ENCODE data around the gene SALL4.
"Not testable (repeated sequence)": the region's sequence is repeated elsewhere in the genome, so short reads cannot be mapped to it uniquely, and the experiment has no call there.

SALL4 gene

GRCh38 chr20:51758978-51759544 is 43.3 kb downstream of the SALL4 start:
- ATAC-seq, result no peak
- TF ChIP-seq PATZ1 (CRISPR knock-in tag; IDR thresholded peaks at IDR 0.05; ENCODE audit: borderline replicate concordance), result no peak

- ATAC-seq, result no peak
- no peak for TF ChIP-seq ESRRG (CRISPR knock-in tag; IDR thresholded peaks at IDR 0.05)
- TF ChIP-seq ZC3H10 (CRISPR knock-in tag; IDR thresholded peaks at IDR 0.05), result no peak
- TF ChIP-seq TSHZ2 (CRISPR knock-in tag; IDR thresholded peaks at IDR 0.05), result no peak
- no peak for TF ChIP-seq ZNF8 (CRISPR knock-in tag; IDR thresholded peaks at IDR 0.05)
- TF ChIP-seq ZNF565 (CRISPR knock-in tag; conservative IDR thresholded peaks at IDR 0.05; ENCODE audit: low read depth), result no peak
- no peak for TF ChIP-seq TOX (CRISPR knock-in tag; IDR thresholded peaks at IDR 0.05; ENCODE audit: borderline replicate concordance)
- TF ChIP-seq PPARA (CRISPR knock-in tag; IDR thresholded peaks at IDR 0.05; ENCODE audit: borderline replicate concordance), result no peak
- no peak for TF ChIP-seq BACH2 (CRISPR knock-in tag; IDR thresholded peaks at IDR 0.05; ENCODE audit: borderline replicate concordance)
- TF ChIP-seq ARNTL (CRISPR knock-in tag; IDR thresholded peaks at IDR 0.05; ENCODE audit: borderline replicate concordance, low read depth), result no peak
- TF ChIP-seq RARB (CRISPR knock-in tag; IDR thresholded peaks at IDR 0.05), result no peak
- TF ChIP-seq POU6F1 (CRISPR knock-in tag; IDR thresholded peaks at IDR 0.05; ENCODE audit: borderline replicate concordance, low read depth), result no peak
- no peak for TF ChIP-seq SNAI2 (CRISPR knock-in tag; IDR thresholded peaks at IDR 0.05)
- no peak for TF ChIP-seq ZFP3 (CRISPR knock-in tag; IDR thresholded peaks at IDR 0.05)
- no peak for TF ChIP-seq ZFP30 (CRISPR knock-in tag; IDR thresholded peaks at IDR 0.05)
Observed at GRCh38 chr20:51757226-51757625, 45.1 kb downstream of the SALL4 start.

- TF ChIP-seq RARB (CRISPR knock-in tag; IDR thresholded peaks at IDR 0.05) (no peak), PPARA (CRISPR knock-in tag; IDR thresholded peaks at IDR 0.05; ENCODE audit: borderline replicate concordance) (no peak), CSRNP3 (CRISPR knock-in tag; IDR thresholded peaks at IDR 0.05) (no peak), TCF4 (CRISPR knock-in tag; IDR thresholded peaks at IDR 0.05; ENCODE audit: borderline replicate concordance) (no peak), CREB5 (CRISPR knock-in tag; IDR thresholded peaks at IDR 0.05; ENCODE audit: low read depth) (no peak), ZNF565 (CRISPR knock-in tag; conservative IDR thresholded peaks at IDR 0.05; ENCODE audit: low read depth) (no peak), GLIS3 (CRISPR knock-in tag; IDR thresholded peaks at IDR 0.05) (no peak), CSDC2 (CRISPR knock-in tag; IDR thresholded peaks at IDR 0.05) (no peak)
- no peak for ATAC-seq
Observed at GRCh38 chr20:51756653-51757052, 45.7 kb downstream of the SALL4 start.

- ATAC-seq, result not testable (repeated sequence)
Observed at GRCh38 chr20:51753220-51753619, 49.1 kb downstream of the SALL4 start.

Data from SK-N-SH treated with all-trans-retinoic acid at 6 μM for 48 hours (cell line).